Activated T-cell treated with anti-CD3 and anti-CD28 coated beads for 1 hour (primary cell): ENCODE data around the gene COL4A2.
"Not testable (repeated sequence)": the region's sequence is repeated elsewhere in the genome, so short reads cannot be mapped to it uniquely, and the experiment has no call there.

ENCODE experiments used
- DNase-seq: peaks from one replicate; pipeline ENCODE4 v3.0.0-alpha.2; 2020; ENCODE audit warnings: low read depth

Gene COL4A2

GRCh38 chr13:110475117-110475516 lies 168.0 kb downstream of the COL4A2 start:
- DNase-seq, result no peak

DNA sequence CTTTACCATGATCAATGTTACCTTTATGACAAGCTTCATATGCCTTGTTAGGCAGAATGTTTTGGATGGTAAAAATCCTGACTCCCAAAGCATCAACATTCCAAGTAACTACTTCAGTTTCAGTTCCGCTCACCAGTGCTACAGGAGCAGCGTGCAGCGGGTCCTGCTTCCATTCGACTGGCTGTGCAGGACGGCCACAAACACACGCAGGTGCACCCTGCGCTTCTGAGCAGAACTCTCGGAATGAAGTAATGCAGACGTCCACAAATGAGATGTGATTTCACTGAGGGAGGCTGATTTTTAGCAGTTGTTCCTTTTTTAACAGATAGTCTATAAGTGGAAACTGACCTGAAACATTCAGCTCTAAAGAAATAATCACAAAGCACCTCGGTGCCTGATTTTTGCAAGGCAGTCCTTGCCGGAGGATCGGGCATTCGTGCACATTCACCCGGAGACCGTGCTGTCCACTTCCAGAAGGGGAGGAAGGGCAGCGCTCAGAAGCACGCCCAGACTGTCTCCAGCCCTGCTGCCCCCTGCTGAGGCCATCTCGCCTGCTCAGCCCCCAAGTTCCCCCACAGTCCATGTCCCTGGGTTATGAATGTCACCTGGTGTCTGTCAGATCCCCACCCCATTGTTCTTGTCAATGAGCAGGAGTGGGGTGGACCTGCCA lies 168.6 kb downstream of the COL4A2 start:
- no peak for DNase-seq

- DNase-seq, result no peak
Measured at GRCh38 chr13:110476220-110476617, 169.1 kb downstream of the COL4A2 start.

DNA sequence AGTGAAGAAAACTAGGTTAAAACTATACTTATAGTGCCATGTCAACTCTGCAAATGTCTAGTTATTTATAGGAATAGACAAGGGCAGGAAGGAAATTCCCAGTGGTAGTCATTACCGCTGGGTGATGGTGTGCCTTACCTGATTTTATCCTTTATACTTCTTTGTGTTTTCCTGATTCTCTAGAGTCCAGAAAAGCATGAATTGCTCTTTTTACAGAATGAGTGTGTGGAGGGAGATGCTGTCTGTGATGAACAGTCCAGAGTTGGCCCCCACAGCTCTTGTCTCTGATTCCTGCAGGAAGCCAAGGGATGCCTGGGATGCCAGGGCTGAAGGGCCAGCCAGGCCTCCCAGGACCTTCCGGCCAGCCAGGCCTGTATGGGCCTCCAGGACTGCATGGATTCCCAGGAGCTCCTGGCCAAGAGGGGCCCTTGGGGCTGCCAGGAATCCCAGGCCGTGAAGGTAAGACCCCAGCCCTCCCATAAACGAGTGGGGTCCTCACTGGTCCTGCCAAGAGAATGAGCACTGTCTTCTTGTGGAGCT lies 170.7 kb downstream of the COL4A2 start:
- no peak for DNase-seq

GRCh38 chr13:110478405-110479214 lies 171.5 kb downstream of the COL4A2 start:
- no peak for DNase-seq

DNA sequence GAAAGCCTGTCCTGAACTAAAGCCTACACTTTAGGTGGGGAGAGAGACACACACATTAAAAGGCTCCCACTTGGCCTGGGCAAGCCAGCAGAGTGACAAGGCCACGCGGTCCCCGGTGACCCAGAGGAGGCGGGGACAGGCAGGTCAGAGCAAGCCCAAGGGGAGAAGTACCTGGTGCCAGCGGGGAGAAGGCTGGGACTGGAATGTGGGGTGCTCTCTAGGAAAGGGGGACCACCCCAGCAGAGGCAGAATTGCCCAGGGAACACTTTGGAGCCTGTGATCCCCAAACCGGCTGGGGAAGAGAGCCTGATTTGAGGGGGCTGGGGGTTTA lies 172.1 kb downstream of the COL4A2 start:
- DNase-seq, result no peak

DNA sequence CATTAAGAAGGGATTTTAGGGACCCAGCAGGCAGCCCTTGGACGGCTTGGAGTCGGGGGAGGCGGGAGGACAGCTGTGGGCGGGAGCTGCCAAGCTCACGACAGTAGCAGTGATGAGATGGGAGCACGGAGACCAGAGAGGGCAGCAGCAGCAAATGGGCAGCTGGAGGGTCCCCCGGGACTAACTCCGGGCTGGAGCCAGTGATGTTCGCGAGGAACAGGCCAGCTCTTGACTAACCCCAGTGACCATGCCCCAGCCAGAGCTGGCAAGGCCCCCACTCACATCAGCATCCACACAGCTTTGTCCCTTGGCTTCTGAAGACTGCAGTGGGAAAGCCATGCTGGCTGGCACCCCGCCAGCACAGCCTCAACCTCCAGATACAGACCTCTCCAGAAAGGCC lies 172.6 kb downstream of the COL4A2 start:
- no peak for DNase-seq

GRCh38 chr13:110480161-110480560 lies 173.1 kb downstream of the COL4A2 start:
- DNase-seq, result no peak

DNA sequence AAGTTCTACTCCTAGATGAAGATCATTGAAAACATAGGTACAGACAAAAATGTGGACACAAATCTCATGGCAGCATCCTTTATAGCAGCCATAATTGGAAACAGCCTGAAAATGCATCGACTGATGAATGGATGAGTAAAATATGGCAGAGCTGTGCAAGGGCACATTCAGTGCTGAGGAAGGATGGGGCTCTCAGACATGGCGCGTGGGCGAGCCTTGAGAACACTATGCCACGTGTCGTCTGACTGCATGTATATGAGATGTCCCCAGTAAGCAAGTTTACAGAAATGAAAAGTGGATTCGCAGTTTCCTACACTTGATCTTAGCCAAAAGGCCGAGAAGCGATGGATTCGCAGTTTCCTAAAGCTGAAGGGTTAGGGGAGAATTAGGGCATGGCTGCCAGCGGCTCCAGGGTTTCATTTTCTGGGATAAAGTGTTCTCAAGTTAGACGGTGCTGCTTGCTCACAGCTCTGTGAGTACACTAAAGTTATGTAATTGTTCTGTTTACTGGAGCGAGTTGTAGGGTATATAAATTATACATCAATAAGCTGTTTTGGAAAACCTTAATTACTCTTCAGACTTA lies 176.4 kb downstream of the COL4A2 start:
- no peak for DNase-seq

- no peak for DNase-seq
Measured at GRCh38 chr13:110484290-110485048, 177.4 kb downstream of the COL4A2 start.

DNA sequence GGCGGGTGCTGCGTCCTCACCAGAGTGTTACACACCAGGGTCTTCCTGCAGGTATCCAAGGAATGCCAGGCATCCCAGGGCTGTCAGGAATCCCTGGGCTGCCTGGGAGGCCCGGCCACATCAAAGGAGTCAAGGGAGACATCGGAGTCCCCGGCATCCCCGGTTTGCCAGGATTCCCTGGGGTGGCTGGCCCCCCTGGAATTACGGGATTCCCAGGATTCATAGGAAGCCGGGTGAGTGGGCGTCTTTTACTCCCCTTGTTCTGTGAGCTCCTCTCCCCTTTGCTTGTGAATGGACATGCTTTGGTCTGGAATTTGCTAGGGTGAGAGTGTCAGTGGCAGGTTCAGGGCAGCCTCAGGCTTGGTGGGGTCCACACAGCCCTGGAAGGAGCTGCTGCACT lies 178.5 kb downstream of the COL4A2 start:
- DNase-seq, result no peak

DNA sequence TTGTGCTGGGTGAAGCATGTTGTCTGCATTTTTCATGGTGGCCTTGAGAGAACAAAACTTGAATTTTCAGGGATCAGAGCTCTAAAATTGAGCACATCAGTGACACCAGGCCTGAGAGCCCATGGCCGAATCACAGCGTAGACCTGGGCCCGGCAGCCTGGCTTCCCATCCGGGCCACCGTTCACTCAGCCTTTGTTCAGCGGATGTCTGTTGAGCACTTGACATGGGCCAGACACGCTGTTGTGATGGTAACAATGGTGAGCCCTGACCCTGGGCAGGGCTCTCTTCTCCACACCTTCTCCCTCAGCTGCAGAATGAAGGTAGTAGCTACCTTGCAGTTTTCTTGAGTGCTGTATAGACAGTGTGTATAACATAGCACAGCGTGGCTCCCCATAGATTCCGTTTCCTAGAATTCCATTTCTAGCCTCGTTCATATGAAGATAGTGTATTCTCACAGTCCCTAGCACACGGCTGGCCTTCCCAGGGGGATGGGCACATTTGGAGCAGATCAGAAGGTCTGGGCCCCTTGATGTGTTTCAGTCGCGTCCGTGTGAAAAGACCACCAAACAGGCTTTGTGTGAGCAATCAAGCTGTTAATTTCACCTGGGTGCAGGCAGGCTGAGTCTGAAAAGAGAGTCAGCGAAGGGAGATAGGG lies 179.1 kb downstream of the COL4A2 start:
- no peak for DNase-seq

GRCh38 chr13:110486880-110487279 lies 179.8 kb downstream of the COL4A2 start:
- not testable (repeated sequence) for DNase-seq

GRCh38 chr13:110490009-110490770 lies 183.1 kb downstream of the COL4A2 start:
- DNase-seq, result no peak

GRCh38 chr13:110491869-110492678 lies 185.0 kb downstream of the COL4A2 start:
- no peak for DNase-seq

DNA sequence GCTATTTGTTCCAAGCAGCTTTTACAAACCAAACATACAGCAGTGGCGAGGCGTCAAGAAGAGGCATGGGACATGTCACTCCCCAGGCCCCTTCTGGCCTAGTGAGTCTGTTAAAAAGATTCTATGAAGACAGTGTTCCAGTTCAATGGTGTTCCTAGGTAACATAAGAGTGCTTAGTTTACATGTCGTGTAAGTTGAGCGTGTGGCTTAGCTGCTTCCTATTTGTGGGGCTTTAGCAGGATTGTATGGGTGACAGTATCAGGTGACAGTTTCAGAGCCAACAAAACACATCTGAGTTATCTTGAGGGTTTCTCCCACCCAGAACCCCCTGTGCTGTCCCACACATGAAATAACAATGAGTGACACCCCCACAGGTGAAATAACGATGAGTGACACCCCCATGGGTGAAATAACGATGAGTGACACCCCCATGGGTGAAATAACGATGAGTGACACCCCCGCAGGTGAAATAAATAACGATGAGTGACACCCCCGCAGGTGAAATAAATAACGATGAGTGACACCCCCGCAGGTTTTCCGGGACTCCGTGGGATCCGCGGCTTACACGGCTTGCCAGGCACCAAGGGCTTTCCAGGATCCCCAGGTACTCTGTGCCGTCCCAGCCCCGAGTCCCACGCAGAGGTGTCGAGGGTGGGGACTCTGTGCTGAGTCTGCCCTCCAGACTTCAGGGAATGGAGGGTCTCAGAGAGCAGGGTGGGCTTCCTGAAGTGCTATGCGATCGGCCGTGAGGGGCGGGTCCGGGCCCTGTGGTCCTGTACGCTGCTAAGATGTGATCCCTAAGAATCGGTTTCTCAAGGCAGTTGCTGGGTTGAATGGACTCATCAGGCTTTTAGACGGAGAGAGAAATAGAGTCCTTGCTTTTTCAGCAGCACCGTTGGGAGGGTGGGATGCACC lies 185.9 kb downstream of the COL4A2 start:
- DNase-seq, result no peak

DNA sequence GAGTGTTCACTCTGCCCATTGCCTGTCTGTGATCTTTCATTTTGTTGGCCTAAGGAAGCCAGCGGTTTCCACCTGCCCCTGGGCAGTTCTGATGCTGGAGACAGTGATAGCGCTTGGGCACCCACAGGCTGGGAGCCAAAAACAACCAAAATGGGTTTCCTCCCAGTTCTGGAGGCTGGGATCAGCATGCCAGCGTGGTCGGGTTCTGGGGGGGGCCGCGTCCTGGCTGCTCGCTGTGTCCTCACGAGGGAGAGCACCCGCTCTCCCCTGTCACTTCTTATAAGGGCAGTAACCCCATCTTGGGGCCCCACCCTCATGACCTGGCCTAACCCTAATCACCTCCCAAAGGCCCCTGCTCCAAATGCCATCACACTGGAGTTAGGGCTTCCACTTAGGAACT lies 186.5 kb downstream of the COL4A2 start:
- no peak for DNase-seq

GRCh38 chr13:110495376-110495775 lies 188.3 kb downstream of the COL4A2 start:
- no peak for DNase-seq

DNA sequence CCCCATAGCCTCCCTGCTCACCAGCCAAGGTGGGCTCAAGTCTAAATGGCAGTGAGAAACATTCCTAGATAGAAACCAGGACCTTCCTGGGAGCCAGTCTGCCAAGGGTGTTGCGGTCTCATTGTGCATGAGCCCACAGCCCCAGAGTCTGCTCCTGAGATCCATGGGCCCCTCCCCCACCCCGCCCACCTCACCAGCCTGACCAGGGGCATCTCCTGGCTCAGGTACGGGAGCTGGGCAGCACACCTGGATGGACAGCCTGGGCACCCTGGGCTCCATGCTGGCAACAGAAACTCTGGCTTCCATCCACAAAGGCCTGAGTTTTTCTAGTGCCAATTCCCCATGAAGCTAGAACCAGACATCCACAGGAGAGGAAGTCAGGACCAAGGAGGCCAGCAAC lies 188.8 kb downstream of the COL4A2 start:
- DNase-seq, result no peak
